NOMO-1 (cell line): ENCODE measurements around the gene CD180.

Experiments
- DNase-seq, 2 experiments: peaks; one replicate each; lab custom pipeline; 2025; ENCODE audit not compliant: unreplicated experiment in 2 of 2; lab: John Stamatoyannopoulos, UW

The CD180 gene

GRCh38 chr5:67135381-67135984, 61.1 kb downstream of the CD180 start:
- DNase-seq: no peak

- DNase-seq: no peak
Measured at GRCh38 chr5:67133776-67134175, 62.8 kb downstream of the CD180 start.

GRCh38 chr5:67133217-67133616, 63.4 kb downstream of the CD180 start:
- DNase-seq: no peak

- DNase-seq: no peak
Measured at GRCh38 chr5:67129768-67130167, 66.8 kb downstream of the CD180 start.
